ENCODE data around the gene CDH12.
"Not testable (repeated sequence)": the region's sequence is repeated elsewhere in the genome, so short reads cannot be mapped to it uniquely, and the experiment has no call there.

DNA sequence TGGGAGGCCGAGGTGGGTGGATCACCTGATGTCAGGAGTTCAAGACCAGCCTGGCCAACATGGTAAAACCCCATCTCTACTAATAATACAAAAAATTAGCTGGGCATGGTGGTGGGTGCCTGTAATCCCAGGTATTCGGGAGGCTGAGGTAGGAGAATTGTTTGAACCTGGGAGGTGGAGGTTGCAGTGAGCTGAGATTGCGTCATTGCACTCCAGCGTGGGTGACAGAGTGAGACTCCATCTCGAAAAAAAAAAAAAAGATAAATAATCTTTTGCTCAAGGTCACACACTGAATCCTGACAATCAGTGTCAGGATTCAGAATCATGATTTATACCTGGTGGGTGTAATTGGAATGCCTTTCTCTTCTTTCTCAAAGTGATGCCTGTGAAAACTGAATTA, 5.8 kb upstream of the CDH12 start:
- TF ChIP-seq, protein P1, sequence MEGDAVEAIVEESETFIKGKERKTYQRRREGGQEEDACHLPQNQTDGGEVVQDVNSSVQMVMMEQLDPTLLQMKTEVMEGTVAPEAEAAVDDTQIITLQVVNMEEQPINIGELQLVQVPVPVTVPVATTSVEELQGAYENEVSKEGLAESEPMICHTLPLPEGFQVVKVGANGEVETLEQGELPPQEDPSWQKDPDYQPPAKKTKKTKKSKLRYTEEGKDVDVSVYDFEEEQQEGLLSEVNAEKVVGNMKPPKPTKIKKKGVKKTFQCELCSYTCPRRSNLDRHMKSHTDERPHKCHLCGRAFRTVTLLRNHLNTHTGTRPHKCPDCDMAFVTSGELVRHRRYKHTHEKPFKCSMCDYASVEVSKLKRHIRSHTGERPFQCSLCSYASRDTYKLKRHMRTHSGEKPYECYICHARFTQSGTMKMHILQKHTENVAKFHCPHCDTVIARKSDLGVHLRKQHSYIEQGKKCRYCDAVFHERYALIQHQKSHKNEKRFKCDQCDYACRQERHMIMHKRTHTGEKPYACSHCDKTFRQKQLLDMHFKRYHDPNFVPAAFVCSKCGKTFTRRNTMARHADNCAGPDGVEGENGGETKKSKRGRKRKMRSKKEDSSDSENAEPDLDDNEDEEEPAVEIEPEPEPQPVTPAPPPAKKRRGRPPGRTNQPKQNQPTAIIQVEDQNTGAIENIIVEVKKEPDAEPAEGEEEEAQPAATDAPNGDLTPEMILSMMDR (IDR thresholded peaks at IDR 0.05 in 4 of 5, conservative IDR thresholded peaks at IDR 0.05 in 1 of 5): not testable (repeated sequence)
- not testable (repeated sequence) for TF ChIP-seq POLR2A (IDR thresholded peaks at IDR 0.05)

Data from gastrocnemius medialis (tissue), 4 donors.